SK-N-SH treated with all-trans-retinoic acid at 6 μM for 48 hours (cell line): Measurements from ENCODE around the gene C1orf198.

Source experiments
- ARNTL ChIP-seq: fragments of 450-650 bp; formaldehyde crosslinking; IDR thresholded peaks from 2 replicates; pipeline ENCODE4 v1.5.0; 2020; ENCODE audit warnings: low read depth, mild to moderate bottlenecking, moderate library complexity, borderline replicate concordance
- ISL1 ChIP-seq: fragments of 250-450 bp; sonication (Bioruptor Pico); IDR thresholded peaks from 2 replicates; pipeline ENCODE4 v2.1.2; 2022; ENCODE audit warnings: mild to moderate bottlenecking, moderate library complexity
- ZFP3 ChIP-seq: fragments of 250-450 bp; sonication (Bioruptor Pico); IDR thresholded peaks from 2 replicates; pipeline ENCODE4 v1.5.0; 2020; ENCODE audit warnings: mild to moderate bottlenecking, moderate library complexity
- ZFP30 ChIP-seq: fragments of 450-650 bp; formaldehyde crosslinking; IDR thresholded peaks from 2 replicates; pipeline ENCODE4 v1.5.0; 2022; ENCODE audit warnings: mild to moderate bottlenecking, moderate library complexity
- TF ChIP-seq, protein P1 (sequence below): fragments of 250-450 bp; sonication (Bioruptor Pico); IDR thresholded peaks from 2 replicates; pipeline ENCODE4 v1.5.1; 2020; ENCODE audit warnings: low read depth, mild to moderate bottlenecking, moderate library complexity

DNA sequence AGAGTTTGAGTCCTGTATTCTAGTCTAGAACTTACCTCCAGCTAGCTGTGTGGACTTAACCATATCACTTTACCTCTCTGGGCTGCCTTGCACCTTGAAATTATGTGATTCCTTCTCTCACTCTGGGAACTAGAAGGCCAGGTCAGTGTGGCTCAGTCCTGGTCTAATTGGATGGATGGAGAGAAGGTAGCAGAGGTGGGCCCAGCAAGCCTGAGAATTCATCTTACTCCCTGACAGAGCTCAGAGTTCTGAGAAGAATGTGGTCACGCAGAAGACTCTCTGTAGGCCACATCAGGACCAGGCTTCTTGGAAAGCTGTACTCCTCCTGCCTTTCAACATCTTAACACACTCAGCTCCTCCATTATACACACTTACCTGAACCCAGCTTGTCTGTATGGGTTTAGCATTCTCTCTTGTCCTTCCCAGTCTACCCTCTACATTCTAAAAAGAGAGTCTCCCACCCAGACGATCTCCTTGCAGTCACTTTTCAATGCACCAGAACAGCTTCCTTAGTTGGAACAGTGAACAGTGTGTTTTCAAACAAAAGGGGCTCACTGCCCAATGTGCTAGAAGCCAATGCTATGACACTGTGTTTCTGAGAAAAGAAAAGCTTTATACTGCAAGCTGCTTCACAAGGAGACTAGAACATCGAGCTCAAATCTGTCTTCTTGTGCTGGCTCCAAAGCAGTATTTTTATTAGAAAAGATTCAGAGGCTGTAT is 60.6 kb downstream of the C1orf198 start:
- TF ChIP-seq ZFP30 (CRISPR knock-in tag) (no peak), ARNTL (no peak), ZFP3 (CRISPR knock-in tag) (no peak), ISL1 (no peak)
- TF ChIP-seq, protein P1, sequence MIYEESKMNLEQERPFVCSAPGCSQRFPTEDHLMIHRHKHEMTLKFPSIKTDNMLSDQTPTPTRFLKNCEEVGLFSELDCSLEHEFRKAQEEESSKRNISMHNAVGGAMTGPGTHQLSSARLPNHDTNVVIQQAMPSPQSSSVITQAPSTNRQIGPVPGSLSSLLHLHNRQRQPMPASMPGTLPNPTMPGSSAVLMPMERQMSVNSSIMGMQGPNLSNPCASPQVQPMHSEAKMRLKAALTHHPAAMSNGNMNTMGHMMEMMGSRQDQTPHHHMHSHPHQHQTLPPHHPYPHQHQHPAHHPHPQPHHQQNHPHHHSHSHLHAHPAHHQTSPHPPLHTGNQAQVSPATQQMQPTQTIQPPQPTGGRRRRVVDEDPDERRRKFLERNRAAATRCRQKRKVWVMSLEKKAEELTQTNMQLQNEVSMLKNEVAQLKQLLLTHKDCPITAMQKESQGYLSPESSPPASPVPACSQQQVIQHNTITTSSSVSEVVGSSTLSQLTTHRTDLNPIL: no peak
